ENCODE data around the gene COMMD3.
"Not testable (repeated sequence)": the region's sequence is repeated elsewhere in the genome, so short reads cannot be mapped to it uniquely, and the experiment has no call there.

The COMMD3 gene

DNA sequence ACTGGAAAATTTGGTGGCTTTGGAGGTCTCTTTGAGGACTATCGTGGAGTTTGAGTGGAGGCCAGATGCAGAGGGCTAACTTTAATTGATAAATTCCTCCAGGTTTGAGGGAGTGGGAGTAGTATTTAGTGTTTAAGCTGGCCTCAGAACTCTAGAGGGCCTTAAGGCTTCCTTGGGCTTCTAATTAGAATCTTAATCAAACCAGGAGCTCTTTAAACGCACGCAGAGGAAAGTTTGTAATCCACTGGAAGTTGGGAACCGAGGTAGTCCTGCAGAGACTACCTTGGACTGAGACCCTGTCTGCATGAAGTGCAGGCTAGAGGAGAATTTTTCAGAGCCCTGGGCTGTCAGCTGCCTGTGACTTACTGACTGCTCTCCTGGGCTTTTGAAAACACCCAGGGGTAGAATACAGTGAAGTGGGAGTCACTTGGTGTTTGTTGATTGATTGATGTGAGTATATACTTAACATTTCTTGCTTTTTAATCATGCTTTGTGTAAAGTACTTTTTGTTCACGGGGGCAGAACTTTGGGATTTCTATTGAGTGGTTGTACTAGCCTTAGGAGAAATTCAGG, 35.0 kb downstream of the COMMD3 start:
- Histone ChIP-seq H3K9me3 (ENCODE audit: control extremely low read depth in 1 of 5, control insufficient read depth in 4 of 5, insufficient read depth in 2 of 5, low read depth in 1 of 5, low read length in 4 of 5) (no peaks in the 10 kb centered on the region), H3K4me3 (ENCODE audit: control insufficient read depth in 1 of 7, extremely low read depth in 1 of 7, insufficient read depth in 4 of 7, low read depth in 2 of 7, low read length in 6 of 7) (no peak overlapping the region), H3K36me3 (ENCODE audit: control insufficient read depth in 4 of 4, insufficient read depth in 4 of 4, low read length in 3 of 4) (no peaks in the 10 kb centered on the region), H3K4me1 (ENCODE audit: control extremely low read depth in 1 of 4, control insufficient read depth in 4 of 4, insufficient read depth in 4 of 4, low read length in 3 of 4) (no peaks in the 10 kb centered on the region), H3K27ac (ENCODE audit: insufficient read depth in 1 of 2, low read depth in 1 of 2, low read length in 2 of 2, poor library complexity in 1 of 2, severe bottlenecking in 2 of 2) (no peak overlapping the region), H3K27me3 (replicated peaks in 2 of 5; ENCODE audit: control insufficient read depth in 4 of 5, insufficient read depth in 5 of 5, low read length in 4 of 5) (peaks cover 0 to 17% (median 5%) of the 10 kb centered on the region in 5 experiments)
- DNase-seq, result no peak
- 92% methylated on average over 3 of the region's 5 CpGs for WGBS (ENCODE audit: insufficient coverage)
- POLR2A ChIA-PET, result no interaction called here
- CTCF ChIA-PET, result no interaction called here

- POLR2A ChIA-PET, result no interaction called here
- CTCF ChIA-PET, result interaction anchor here (1.2 kb wide), 1 partner anchor 11 kb away, joined by 3 read pairs; the partner anchor contains the start of gene SPAG6
- WGBS (ENCODE audit: insufficient coverage), result 86% methylated on average over 4 of the region's 4 CpGs
Observed at GRCh38 chr10:22356324-22356873, 40.2 kb downstream of the COMMD3 start.

GRCh38 chr10:22357770-22358169, 41.6 kb downstream of the COMMD3 start:
- H3K27me3 ChIP-seq (replicated peaks in 2 of 5; ENCODE audit: control insufficient read depth in 4 of 5, insufficient read depth in 5 of 5, low read length in 4 of 5); H3K9me3 ChIP-seq (ENCODE audit: control extremely low read depth in 1 of 5, control insufficient read depth in 4 of 5, insufficient read depth in 2 of 5, low read depth in 1 of 5, low read length in 4 of 5); H3K4me3 ChIP-seq (ENCODE audit: control insufficient read depth in 1 of 7, extremely low read depth in 1 of 7, insufficient read depth in 4 of 7, low read depth in 2 of 7, low read length in 6 of 7); H3K4me1 ChIP-seq (ENCODE audit: control extremely low read depth in 1 of 4, control insufficient read depth in 4 of 4, insufficient read depth in 4 of 4, low read length in 3 of 4); DNase-seq; H3K27ac ChIP-seq (ENCODE audit: insufficient read depth in 1 of 2, low read depth in 1 of 2, low read length in 2 of 2, poor library complexity in 1 of 2, severe bottlenecking in 2 of 2); POLR2A ChIA-PET; CTCF ChIA-PET; H3K36me3 ChIP-seq (ENCODE audit: control insufficient read depth in 4 of 4, insufficient read depth in 4 of 4, low read length in 3 of 4): not testable (repeated sequence)
- WGBS (ENCODE audit: insufficient coverage), result no CpG with 5 or more reads among the region's 4 CpGs

More at GRCh38 chr10:22356324-22356873, 40.2 kb downstream of the COMMD3 start:
- Histone ChIP-seq H3K27ac (ENCODE audit: insufficient read depth in 1 of 2, low read depth in 1 of 2, low read length in 2 of 2, poor library complexity in 1 of 2, severe bottlenecking in 2 of 2) (no peak overlapping the region), H3K36me3 (ENCODE audit: control insufficient read depth in 4 of 4, insufficient read depth in 4 of 4, low read length in 3 of 4) (no peaks in the 10 kb centered on the region), H3K9me3 (ENCODE audit: control extremely low read depth in 1 of 5, control insufficient read depth in 4 of 5, insufficient read depth in 2 of 5, low read depth in 1 of 5, low read length in 4 of 5) (no peaks in the 10 kb centered on the region), H3K4me1 (ENCODE audit: control extremely low read depth in 1 of 4, control insufficient read depth in 4 of 4, insufficient read depth in 4 of 4, low read length in 3 of 4) (no peaks in the 10 kb centered on the region), H3K4me3 (ENCODE audit: control insufficient read depth in 1 of 7, extremely low read depth in 1 of 7, insufficient read depth in 4 of 7, low read depth in 2 of 7, low read length in 6 of 7) (no peak overlapping the region), H3K27me3 (replicated peaks in 2 of 5; ENCODE audit: control insufficient read depth in 4 of 5, insufficient read depth in 5 of 5, low read length in 4 of 5) (no peaks in the 10 kb centered on the region)
- DNase-seq, result no peak

DNA sequence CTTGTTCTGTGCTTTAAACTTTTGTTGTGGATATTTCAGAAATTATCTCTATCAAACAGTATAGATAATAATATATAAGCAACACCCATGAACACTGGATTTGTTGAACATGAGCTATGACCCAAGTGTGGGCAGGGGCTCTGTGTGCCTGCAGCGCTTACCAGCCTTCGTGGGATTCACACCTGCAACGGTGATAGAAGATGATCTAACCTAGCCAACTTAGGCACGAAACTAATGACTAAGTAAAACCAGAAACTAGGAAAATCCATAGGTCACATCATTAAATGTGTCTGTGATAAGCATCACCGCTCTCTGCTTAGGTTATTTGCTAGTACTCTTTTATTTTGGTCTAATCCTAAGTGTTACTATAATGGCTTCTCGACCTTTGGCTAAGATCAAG, 47.1 kb downstream of the COMMD3 start:
- H3K36me3 ChIP-seq (ENCODE audit: control insufficient read depth in 4 of 4, insufficient read depth in 4 of 4, low read length in 3 of 4), result no peaks in the 10 kb centered on the region
- no peak for DNase-seq
- ChIA-PET CTCF (no interaction called here), POLR2A (interaction anchor here (0.5 kb wide), 1 partner anchor 83 kb away, joined by 5 read pairs; no protein-coding TSS in a partner anchor)
- H3K4me1 ChIP-seq (ENCODE audit: control extremely low read depth in 1 of 4, control insufficient read depth in 4 of 4, insufficient read depth in 4 of 4, low read length in 3 of 4), result peaks cover 0 to 5% (median 2%) of the 10 kb centered on the region in 4 experiments
- no peaks in the 10 kb centered on the region for H3K9me3 ChIP-seq (ENCODE audit: control extremely low read depth in 1 of 5, control insufficient read depth in 4 of 5, insufficient read depth in 2 of 5, low read depth in 1 of 5, low read length in 4 of 5)
- H3K27me3 ChIP-seq (replicated peaks in 2 of 5; ENCODE audit: control insufficient read depth in 4 of 5, insufficient read depth in 5 of 5, low read length in 4 of 5), result no peaks in the 10 kb centered on the region
- WGBS (ENCODE audit: insufficient coverage), result 97% methylated on average over 5 of the region's 6 CpGs
- H3K27ac ChIP-seq (ENCODE audit: insufficient read depth in 1 of 2, low read depth in 1 of 2, low read length in 2 of 2, poor library complexity in 1 of 2, severe bottlenecking in 2 of 2), result no peak overlapping the region
- no peak overlapping the region for H3K4me3 ChIP-seq (ENCODE audit: control insufficient read depth in 1 of 7, extremely low read depth in 1 of 7, insufficient read depth in 4 of 7, low read depth in 2 of 7, low read length in 6 of 7)

GRCh38 chr10:22364407-22365140, 48.4 kb downstream of the COMMD3 start:
- Histone ChIP-seq H3K27me3 (replicated peaks in 2 of 5; ENCODE audit: control insufficient read depth in 4 of 5, insufficient read depth in 5 of 5, low read length in 4 of 5) (no peaks in the 10 kb centered on the region), H3K4me3 (ENCODE audit: control insufficient read depth in 1 of 7, extremely low read depth in 1 of 7, insufficient read depth in 4 of 7, low read depth in 2 of 7, low read length in 6 of 7) (no peak overlapping the region), H3K4me1 (ENCODE audit: control extremely low read depth in 1 of 4, control insufficient read depth in 4 of 4, insufficient read depth in 4 of 4, low read length in 3 of 4) (peaks cover 0 to 5% (median 2%) of the 10 kb centered on the region in 4 experiments), H3K36me3 (ENCODE audit: control insufficient read depth in 4 of 4, insufficient read depth in 4 of 4, low read length in 3 of 4) (no peaks in the 10 kb centered on the region), H3K27ac (ENCODE audit: insufficient read depth in 1 of 2, low read depth in 1 of 2, low read length in 2 of 2, poor library complexity in 1 of 2, severe bottlenecking in 2 of 2) (no peak overlapping the region), H3K9me3 (ENCODE audit: control extremely low read depth in 1 of 5, control insufficient read depth in 4 of 5, insufficient read depth in 2 of 5, low read depth in 1 of 5, low read length in 4 of 5) (no peaks in the 10 kb centered on the region)
- WGBS (ENCODE audit: insufficient coverage), result 88% methylated on average over 1 of the region's 5 CpGs
- ChIA-PET POLR2A (no interaction called here), CTCF (interaction anchor here (1.0 kb wide), 1 partner anchor 9 kb away, joined by 3 read pairs; no protein-coding TSS in a partner anchor)
- no peak for DNase-seq

DNA sequence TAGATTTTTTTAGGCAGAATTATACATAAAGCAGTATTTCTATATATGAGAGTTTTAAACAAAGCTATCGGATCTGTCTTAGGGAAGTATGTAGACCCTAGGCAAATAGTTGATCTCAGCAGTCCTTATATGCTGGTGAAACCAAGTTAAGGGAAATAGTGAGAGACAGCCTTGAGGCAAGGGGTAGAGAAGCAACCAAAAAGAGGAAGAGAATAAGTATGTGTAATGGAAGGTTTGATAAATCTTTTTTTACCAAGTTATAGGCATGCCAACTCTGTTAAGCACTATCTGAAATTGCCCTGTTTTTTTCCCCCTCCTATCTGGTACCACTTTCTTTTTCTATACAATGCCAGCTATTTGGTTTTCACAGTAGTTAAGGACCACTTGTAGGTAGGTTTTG, 49.0 kb downstream of the COMMD3 start:
- Histone ChIP-seq H3K4me3 (ENCODE audit: control insufficient read depth in 1 of 7, extremely low read depth in 1 of 7, insufficient read depth in 4 of 7, low read depth in 2 of 7, low read length in 6 of 7) (no peak overlapping the region), H3K4me1 (ENCODE audit: control extremely low read depth in 1 of 4, control insufficient read depth in 4 of 4, insufficient read depth in 4 of 4, low read length in 3 of 4) (peaks cover 0 to 8% (median 3%) of the 10 kb centered on the region in 4 experiments), H3K9me3 (ENCODE audit: control extremely low read depth in 1 of 5, control insufficient read depth in 4 of 5, insufficient read depth in 2 of 5, low read depth in 1 of 5, low read length in 4 of 5) (no peaks in the 10 kb centered on the region), H3K36me3 (ENCODE audit: control insufficient read depth in 4 of 4, insufficient read depth in 4 of 4, low read length in 3 of 4) (no peaks in the 10 kb centered on the region), H3K27ac (ENCODE audit: insufficient read depth in 1 of 2, low read depth in 1 of 2, low read length in 2 of 2, poor library complexity in 1 of 2, severe bottlenecking in 2 of 2) (no peak overlapping the region), H3K27me3 (replicated peaks in 2 of 5; ENCODE audit: control insufficient read depth in 4 of 5, insufficient read depth in 5 of 5, low read length in 4 of 5) (no peaks in the 10 kb centered on the region)
- peak; percentile 5 to 78 (median 66) for DNase-seq
- ChIA-PET CTCF (interaction anchor here (1.0 kb wide), 1 partner anchor 8 kb away, joined by 3 read pairs; no protein-coding TSS in a partner anchor), POLR2A (no interaction called here)
- no CpG with 5 or more reads among the region's 1 CpG for WGBS (ENCODE audit: insufficient coverage)
